Thyroid gland (tissue), 4 donors: ENCODE data around the gene LPP. TPM values are rescaled to one million over a fixed set of nuclear protein-coding genes. Genes with fewer than 3 reads are reported as not detected.

Experiments used
- DNase-seq, 2 donors: peaks; one replicate each; pipeline ENCODE4 v3.0.0-alpha.2; 2019
- H3K27ac ChIP-seq, 3 donors: fragments of 200-600 bp; sonication (generic); 1 replicate in 2 of 3; 2 replicates in 1 of 3; pipeline ENCODE4 v1.5.1; 2016 to 2019; ENCODE audit warnings: mild to moderate bottlenecking in 1 of 3, moderate library complexity in 1 of 3
- H3K27me3 ChIP-seq: fragments of 200-600 bp; sonication (generic); one replicate; pipeline ENCODE4 v1.5.1; 2019
- H3K36me3 ChIP-seq, 2 donors: fragments of 200-600 bp; sonication (generic); one replicate each; pipeline ENCODE4 v1.5.1; 2016 to 2019
- H3K4me1 ChIP-seq, 2 donors: fragments of 200-600 bp; sonication (generic); one replicate each; pipeline ENCODE4 v1.5.1; 2017 to 2019
- H3K4me3 ChIP-seq, 3 donors: fragments of 200-600 bp; sonication (generic); replicated peaks in 1 of 3; 1 replicate in 2 of 3; 2 replicates in 1 of 3; pipeline ENCODE4 v1.5.1; 2016; ENCODE audit warnings: mild to moderate bottlenecking in 1 of 3
- H3K9me3 ChIP-seq: fragments of 200-600 bp; sonication (generic); one replicate; pipeline ENCODE4 v1.5.1; 2017
- CTCF ChIP-seq, 6 experiments: fragments of 200-600 bp in 3 of 6; fragments of 450-650 bp in 3 of 6; sonication (generic) in 3 of 6; IDR thresholded peaks; one replicate each; pipeline ENCODE4 v1.5.1; 2016 to 2019; ENCODE audit warnings: antibody characterized with exemption in 6 of 6, mild to moderate bottlenecking in 2 of 6, inconsistent platforms in 1 of 6, moderate library complexity in 1 of 6
- POLR2A ChIP-seq, 2 donors: fragments of 450-650 bp; IDR thresholded peaks; one replicate each; pipeline ENCODE4 v1.6.1; 2017; ENCODE audit warnings: antibody characterized with exemption in 2 of 2, mild to moderate bottlenecking in 2 of 2, moderate library complexity in 1 of 2
- WGBS, 2 donors: methylation state at CpG; one replicate each; pipeline ENCODE4 v1.1.5; 2017; 5-methylcytosine and 5-hydroxymethylcytosine counted together
- intact Hi-C: fragments of 100-400 bp; cut with DNase I; formaldehyde crosslinking; loops from one replicate; pipeline ENCODE4 v1.15.1; 2023
- total RNA-seq, 4 donors: library from RNA; depleted of rRNA; stranded (reverse); fragments of >200 nt; gene quantifications; one replicate each; pipeline ENCODE4 v1.2.3, GENCODE V29; 2016

Gene LPP
- total RNA-seq, 4 donors from 2014 or later, result 79.0 to 141 (median 82.8) TPM

- no peaks in the 10 kb centered on the region for H3K9me3 ChIP-seq
- intact Hi-C loops, result no loop called here
- WGBS, 2 donors, result 88% methylated on average over 4 of the region's 4 CpGs
- no peaks in the 10 kb centered on the region for H3K27me3 ChIP-seq
- H3K27ac ChIP-seq, result no peak overlapping the region
- peaks cover 0 to 3% of the 10 kb centered on the region in 2 donors for H3K4me1 ChIP-seq
- no peaks in the 10 kb centered on the region for H3K36me3 ChIP-seq
- H3K4me3 ChIP-seq, result no peak overlapping the region
- TF ChIP-seq POLR2A (IDR thresholded peaks at IDR 0.05) (no peak), CTCF (IDR thresholded peaks at IDR 0.05) (no peak)
- no peak for DNase-seq
Observed at GRCh38 chr3:188867691-188868265, 713.8 kb downstream of the LPP start.

- no peaks in the 10 kb centered on the region for H3K9me3 ChIP-seq
- DNase-seq, result peak; percentile 47 to 59
- peaks cover 0 to 3% of the 10 kb centered on the region in 2 donors for H3K4me1 ChIP-seq
- no peaks in the 10 kb centered on the region for H3K27me3 ChIP-seq
- peak overlapping the region in 2 of 3 donors; percentile 6 to 50 for H3K27ac ChIP-seq
- intact Hi-C loops, result no loop called here
- H3K36me3 ChIP-seq, result no peaks in the 10 kb centered on the region
- no peak for TF ChIP-seq POLR2A (IDR thresholded peaks at IDR 0.05)
- no peak for TF ChIP-seq CTCF (IDR thresholded peaks at IDR 0.05)
- 30 to 45% methylated on average over 1 of the region's 1 CpG for WGBS, 2 donors
- H3K4me3 ChIP-seq, result no peak overlapping the region
Observed at GRCh38 chr3:188868803-188869202, 714.8 kb downstream of the LPP start.

GRCh38 chr3:188869628-188870027 lies 715.7 kb downstream of the LPP start:
- peaks cover 0 to 3% of the 10 kb centered on the region in 2 donors for H3K4me1 ChIP-seq
- intact Hi-C loops, result no loop called here
- no peaks in the 10 kb centered on the region for H3K9me3 ChIP-seq
- no peak for DNase-seq
- no peak overlapping the region for H3K4me3 ChIP-seq
- WGBS, 2 donors, result 98% methylated on average over 3 of the region's 3 CpGs
- TF ChIP-seq CTCF (IDR thresholded peaks at IDR 0.05) (no peak), POLR2A (IDR thresholded peaks at IDR 0.05) (no peak)
- H3K27me3 ChIP-seq, result no peaks in the 10 kb centered on the region
- no peaks in the 10 kb centered on the region for H3K36me3 ChIP-seq
- H3K27ac ChIP-seq, result no peak overlapping the region

- TF ChIP-seq CTCF (IDR thresholded peaks at IDR 0.05), result no peak
- no peak for TF ChIP-seq POLR2A (IDR thresholded peaks at IDR 0.05)
- intact Hi-C loops, result no loop called here
- Histone ChIP-seq H3K36me3 (no peaks in the 10 kb centered on the region), H3K4me3 (no peak overlapping the region), H3K27me3 (no peaks in the 10 kb centered on the region), H3K4me1 (peaks cover 0 to 3% of the 10 kb centered on the region in 2 donors), H3K9me3 (no peaks in the 10 kb centered on the region), H3K27ac (no peak overlapping the region)
- DNase-seq, result no peak
- WGBS, 2 donors, result 95 to 97% methylated on average over 8 of the region's 8 CpGs
Observed at GRCh38 chr3:188870431-188870830, 716.5 kb downstream of the LPP start.

- intact Hi-C loops, result no loop called here
- no peaks in the 10 kb centered on the region for H3K36me3 ChIP-seq
- DNase-seq, result no peak
- no peaks in the 10 kb centered on the region for H3K4me1 ChIP-seq
- TF ChIP-seq CTCF (IDR thresholded peaks at IDR 0.05), result no peak
- no peak for TF ChIP-seq POLR2A (IDR thresholded peaks at IDR 0.05)
- H3K4me3 ChIP-seq, result no peak overlapping the region
- H3K27ac ChIP-seq, result no peak overlapping the region
- H3K9me3 ChIP-seq, result no peaks in the 10 kb centered on the region
- whole genome bisulfite sequencing, 2 donors, result 94 to 98% methylated on average over 1 of the region's 1 CpG
- H3K27me3 ChIP-seq, result no peaks in the 10 kb centered on the region
Observed at GRCh38 chr3:188874576-188874975, 720.6 kb downstream of the LPP start.
